Breast epithelium (tissue), 4 donors: ENCODE results near the gene GSG1. TPM values are rescaled to one million over a fixed set of nuclear protein-coding genes. Genes with fewer than 3 reads are reported as not detected.

Experiments used
- DNase-seq, 2 donors: peaks; one replicate each; pipeline ENCODE4 v3.0.0-alpha.2; 2019; ENCODE audit warnings: low spot score in 2 of 2
- H3K27ac ChIP-seq, 2 donors: fragments of 200-600 bp; sonication (generic) in 1 of 2; one replicate each; pipeline ENCODE4 v1.5.1; 2016 to 2019; ENCODE audit warnings: mild to moderate bottlenecking in 1 of 2
- H3K27me3 ChIP-seq, 2 donors: fragments of 200-600 bp; sonication (generic) in 1 of 2; one replicate each; pipeline versions ENCODE4 v1.5.1 to v1.6.0; 2017 to 2019; ENCODE audit warnings: control low read depth in 1 of 2, mild to moderate bottlenecking in 1 of 2
- H3K36me3 ChIP-seq: fragments of 200-600 bp; one replicate; pipeline ENCODE4 v1.5.1; 2019
- H3K4me1 ChIP-seq, 2 donors: fragments of 200-600 bp; sonication (generic); one replicate each; pipeline ENCODE4 v1.5.1; 2016 to 2019; ENCODE audit warnings: control low read depth in 1 of 2
- H3K4me3 ChIP-seq, 3 donors: fragments of 200-600 bp; sonication (generic); 1 replicate in 2 of 3; 2 replicates in 1 of 3; pipeline ENCODE4 v1.5.1; 2016 to 2019; ENCODE audit warnings: mild to moderate bottlenecking in 3 of 3, moderate library complexity in 2 of 3
- H3K9me3 ChIP-seq, 2 donors: fragments of 200-600 bp; sonication (generic) in 1 of 2; one replicate each; pipeline ENCODE4 v1.5.1; 2016 to 2019; ENCODE audit warnings: control low read depth in 1 of 2
- CTCF ChIP-seq, 3 donors: fragments of 450-650 bp; IDR thresholded peaks; one replicate each; pipeline ENCODE4 v1.5.1; 2016 to 2017; ENCODE audit warnings: antibody characterized with exemption in 3 of 3, mild to moderate bottlenecking in 3 of 3, moderate library complexity in 3 of 3
- POLR2A ChIP-seq: fragments of 450-650 bp; IDR thresholded peaks from one replicate; pipeline ENCODE4 v1.6.1; 2016; ENCODE audit warnings: antibody characterized with exemption, mild to moderate bottlenecking, moderate library complexity
- POLR2AphosphoS5 ChIP-seq, 3 donors: sonication (generic); formaldehyde crosslinking; IDR thresholded peaks; one replicate each; pipeline ENCODE4 v1.6.1; 2017; ENCODE audit warnings: antibody characterized with exemption in 3 of 3
- intact Hi-C: fragments of 100-400 bp; cut with DNase I; formaldehyde crosslinking; loops from one replicate; pipeline ENCODE4 v1.15.1; 2023; ENCODE audit warnings: low total_unique reads
- total RNA-seq, 3 donors: library from RNA; depleted of rRNA; stranded (reverse); fragments of >200 nt; gene quantifications; one replicate each; pipeline ENCODE4 v1.1.0, GENCODE V29; 2016

The GSG1 gene
- total RNA-seq, 3 donors from 2014 or later = not detected

GRCh38 chr12:13080266-13080665 lies 23.2 kb downstream of the GSG1 start:
- H3K27ac ChIP-seq = no peak overlapping the region
- H3K4me1 ChIP-seq = no peaks in the 10 kb centered on the region
- H3K9me3 ChIP-seq = no peaks in the 10 kb centered on the region
- H3K36me3 ChIP-seq = no peaks in the 10 kb centered on the region
- DNase-seq = no peak
- TF ChIP-seq CTCF (IDR thresholded peaks at IDR 0.05) = no peak
- no peak for TF ChIP-seq POLR2AphosphoS5 (IDR thresholded peaks at IDR 0.05)
- no peak for TF ChIP-seq POLR2A
- H3K27me3 ChIP-seq = no peaks in the 10 kb centered on the region
- no peak overlapping the region for H3K4me3 ChIP-seq
- intact Hi-C loops = no loop called here

GRCh38 chr12:13079440-13079906 lies 24.0 kb downstream of the GSG1 start:
- no peaks in the 10 kb centered on the region for H3K27me3 ChIP-seq
- intact Hi-C loops = no loop called here
- no peaks in the 10 kb centered on the region for H3K4me1 ChIP-seq
- DNase-seq = no peak
- no peak overlapping the region for H3K4me3 ChIP-seq
- H3K27ac ChIP-seq = peak overlapping the region in 1 of 2 donors; percentile 20
- H3K36me3 ChIP-seq = no peaks in the 10 kb centered on the region
- no peak for TF ChIP-seq POLR2AphosphoS5 (IDR thresholded peaks at IDR 0.05)
- TF ChIP-seq CTCF (IDR thresholded peaks at IDR 0.05) = peak in 1 of 3 donors; percentile 18
- no peak for TF ChIP-seq POLR2A
- H3K9me3 ChIP-seq = no peaks in the 10 kb centered on the region

- no peak for DNase-seq
- Histone ChIP-seq H3K27ac (no peak overlapping the region), H3K36me3 (no peaks in the 10 kb centered on the region), H3K9me3 (no peaks in the 10 kb centered on the region), H3K4me1 (no peaks in the 10 kb centered on the region), H3K4me3 (no peak overlapping the region), H3K27me3 (no peaks in the 10 kb centered on the region)
- TF ChIP-seq CTCF (IDR thresholded peaks at IDR 0.05) (no peak), POLR2A (no peak), POLR2AphosphoS5 (IDR thresholded peaks at IDR 0.05) (no peak)
- intact Hi-C loops = no loop called here
These were observed 27.5 kb downstream of the GSG1 start for GRCh38 chr12:13075786-13076570.

- H3K9me3 ChIP-seq = no peaks in the 10 kb centered on the region
- TF ChIP-seq POLR2AphosphoS5 (IDR thresholded peaks at IDR 0.05) = no peak
- TF ChIP-seq CTCF (IDR thresholded peaks at IDR 0.05) = no peak
- no peak for TF ChIP-seq POLR2A
- H3K36me3 ChIP-seq = no peaks in the 10 kb centered on the region
- no peaks in the 10 kb centered on the region for H3K4me1 ChIP-seq
- no peaks in the 10 kb centered on the region for H3K27me3 ChIP-seq
- H3K27ac ChIP-seq = no peak overlapping the region
- DNase-seq = no peak
- intact Hi-C loops = no loop called here
- H3K4me3 ChIP-seq = no peak overlapping the region
These were observed 28.4 kb downstream of the GSG1 start for GRCh38 chr12:13075118-13075480.

- H3K27ac ChIP-seq = no peak overlapping the region
- intact Hi-C loops = no loop called here
- H3K4me3 ChIP-seq = no peak overlapping the region
- TF ChIP-seq POLR2A (no peak), POLR2AphosphoS5 (IDR thresholded peaks at IDR 0.05) (no peak), CTCF (IDR thresholded peaks at IDR 0.05) (no peak)
- no peaks in the 10 kb centered on the region for H3K9me3 ChIP-seq
- no peaks in the 10 kb centered on the region for H3K4me1 ChIP-seq
- no peak for DNase-seq
- H3K27me3 ChIP-seq = no peaks in the 10 kb centered on the region
- H3K36me3 ChIP-seq = no peaks in the 10 kb centered on the region
These were observed 28.9 kb downstream of the GSG1 start for GRCh38 chr12:13074396-13075117.
